RWPE1 (cell line): ENCODE data around the gene C9orf72.

Experiments used
- CTCF ChIA-PET: fragments of 350-600 bp; sonication (Branson Sonifier 250); formaldehyde crosslinking; extraction: SDS; loops from one replicate; lab custom pipeline; 2021; lab: Yijun Ruan, JAX
- POLR2A ChIA-PET: fragments of 400-600 bp; formaldehyde crosslinking; extraction: SDS; loops from one replicate; lab custom pipeline; 2020; ENCODE audit warnings: antibody characterized with exemption; ENCODE audit not compliant: low non-redundant PET; lab: Yijun Ruan, JAX
- DNase-seq: peaks from one replicate; pipeline ENCODE4 v3.0.0; 2012; ENCODE audit warnings: low spot score
- H3K27ac ChIP-seq: fragments of 450-650 bp; 2 replicates; pipeline ENCODE4 v1.5.1; 2017
- TF ChIP-seq, protein P1 (sequence below): fragments of 450-650 bp; conservative IDR thresholded peaks from 2 replicates; pipeline ENCODE4 v1.5.1; 2017; ENCODE audit warnings: low read depth, mild to moderate bottlenecking

C9orf72 gene

DNA sequence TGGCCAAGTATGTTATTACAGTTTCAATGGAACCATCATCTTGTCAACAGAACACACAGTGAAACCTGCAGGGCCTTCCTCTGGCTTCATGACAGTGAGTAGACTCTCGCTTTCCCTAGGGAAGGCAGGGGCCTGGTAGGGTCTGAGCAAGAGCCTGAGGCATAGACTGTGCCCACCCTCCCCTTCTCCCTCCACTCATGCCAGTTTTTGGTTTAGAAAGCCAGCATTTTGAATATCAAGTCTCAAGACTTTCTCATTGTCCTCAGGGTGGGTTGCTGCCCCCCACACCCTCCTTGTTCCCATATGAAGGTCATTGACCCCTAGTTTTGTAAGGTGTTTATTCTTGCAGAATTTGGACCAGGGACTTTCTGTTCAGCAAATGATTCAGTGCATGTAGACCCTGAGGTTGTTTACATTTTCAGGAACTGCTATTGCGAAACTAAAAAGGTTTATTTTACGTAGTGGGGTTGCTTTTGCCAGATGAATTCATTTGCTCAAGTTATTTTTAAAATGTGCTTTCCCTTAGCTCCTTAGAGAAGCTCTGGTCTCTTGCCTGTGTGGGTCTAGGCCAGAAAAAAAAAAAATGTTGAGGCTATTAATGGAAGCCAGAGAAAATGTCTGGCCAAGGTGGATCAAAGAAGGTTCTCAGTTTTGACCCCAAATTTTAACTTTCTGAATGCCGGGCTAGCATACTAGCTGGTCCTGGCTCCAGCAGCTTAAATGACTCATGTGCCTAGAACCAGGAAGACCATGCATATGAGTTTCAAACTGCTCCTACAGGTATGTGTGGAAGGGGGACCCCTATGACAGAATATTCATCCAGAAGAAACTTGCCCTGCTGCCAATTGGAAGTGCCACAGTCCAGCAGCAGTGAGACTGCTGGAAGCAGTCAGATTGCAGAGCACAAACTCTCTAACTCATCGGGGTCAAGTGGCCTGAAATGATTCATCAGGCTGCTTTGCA, 33.5 kb downstream of the C9orf72 start:
- no peak for DNase-seq
- peak overlapping the region; percentile 66 for H3K27ac ChIP-seq
- CTCF ChIA-PET = interaction anchor here (0.6 to 0.7 kb wide), 2 partner anchors 284 to 862 kb away, joined by 5 to 6 read pairs; no protein-coding TSS in a partner anchor
- TF ChIP-seq, protein P1, sequence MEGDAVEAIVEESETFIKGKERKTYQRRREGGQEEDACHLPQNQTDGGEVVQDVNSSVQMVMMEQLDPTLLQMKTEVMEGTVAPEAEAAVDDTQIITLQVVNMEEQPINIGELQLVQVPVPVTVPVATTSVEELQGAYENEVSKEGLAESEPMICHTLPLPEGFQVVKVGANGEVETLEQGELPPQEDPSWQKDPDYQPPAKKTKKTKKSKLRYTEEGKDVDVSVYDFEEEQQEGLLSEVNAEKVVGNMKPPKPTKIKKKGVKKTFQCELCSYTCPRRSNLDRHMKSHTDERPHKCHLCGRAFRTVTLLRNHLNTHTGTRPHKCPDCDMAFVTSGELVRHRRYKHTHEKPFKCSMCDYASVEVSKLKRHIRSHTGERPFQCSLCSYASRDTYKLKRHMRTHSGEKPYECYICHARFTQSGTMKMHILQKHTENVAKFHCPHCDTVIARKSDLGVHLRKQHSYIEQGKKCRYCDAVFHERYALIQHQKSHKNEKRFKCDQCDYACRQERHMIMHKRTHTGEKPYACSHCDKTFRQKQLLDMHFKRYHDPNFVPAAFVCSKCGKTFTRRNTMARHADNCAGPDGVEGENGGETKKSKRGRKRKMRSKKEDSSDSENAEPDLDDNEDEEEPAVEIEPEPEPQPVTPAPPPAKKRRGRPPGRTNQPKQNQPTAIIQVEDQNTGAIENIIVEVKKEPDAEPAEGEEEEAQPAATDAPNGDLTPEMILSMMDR = no peak
- POLR2A ChIA-PET = no interaction called here

DNA sequence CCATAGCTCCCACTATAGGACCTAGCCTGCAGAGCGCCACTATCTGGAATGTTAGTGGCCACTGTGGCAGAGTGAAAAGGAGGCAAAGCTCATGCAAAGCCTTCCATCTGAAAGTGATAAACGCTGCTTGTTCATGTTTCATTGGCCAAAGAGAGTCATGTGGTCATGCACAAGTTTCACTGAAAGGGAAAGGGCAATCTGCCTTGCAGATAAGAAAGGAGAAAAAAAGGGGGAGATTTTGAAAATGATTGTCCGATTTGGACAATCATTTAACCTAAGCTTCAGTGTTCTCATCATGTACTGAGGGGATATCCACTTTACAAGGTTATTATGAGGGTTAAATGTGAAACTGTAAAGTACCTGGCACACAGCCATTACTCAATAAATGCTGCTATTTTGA, 34.6 kb downstream of the C9orf72 start:
- DNase-seq = no peak
- TF ChIP-seq, protein P1 = no peak
- no peak overlapping the region for H3K27ac ChIP-seq
- CTCF ChIA-PET = no interaction called here
- POLR2A ChIA-PET = no interaction called here

DNA sequence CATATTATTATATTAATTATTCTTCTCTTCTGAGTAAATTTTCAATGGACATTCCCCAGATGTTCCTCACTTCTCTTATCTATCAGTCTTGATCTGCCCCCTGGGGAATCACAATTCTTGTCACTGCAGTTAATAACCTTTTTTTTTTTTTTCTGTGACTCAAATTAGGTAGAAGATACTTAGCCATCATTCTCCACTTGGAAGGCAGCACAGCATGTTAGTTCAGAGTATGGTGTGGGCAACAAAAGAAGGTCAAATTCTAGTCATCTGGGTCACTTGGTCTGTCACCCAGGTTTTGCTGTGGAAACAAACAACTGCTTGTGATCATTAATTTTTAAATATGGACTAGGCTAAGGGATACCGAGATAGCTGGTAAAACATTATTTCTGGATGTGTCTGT, 35.5 kb downstream of the C9orf72 start:
- no peak for DNase-seq
- TF ChIP-seq, protein P1 = no peak
- no peak overlapping the region for H3K27ac ChIP-seq
- POLR2A ChIA-PET = no interaction called here
- CTCF ChIA-PET = interaction anchor here (0.6 kb wide), 1 partner anchor 11 kb away, joined by 3 read pairs; no protein-coding TSS in a partner anchor

DNA sequence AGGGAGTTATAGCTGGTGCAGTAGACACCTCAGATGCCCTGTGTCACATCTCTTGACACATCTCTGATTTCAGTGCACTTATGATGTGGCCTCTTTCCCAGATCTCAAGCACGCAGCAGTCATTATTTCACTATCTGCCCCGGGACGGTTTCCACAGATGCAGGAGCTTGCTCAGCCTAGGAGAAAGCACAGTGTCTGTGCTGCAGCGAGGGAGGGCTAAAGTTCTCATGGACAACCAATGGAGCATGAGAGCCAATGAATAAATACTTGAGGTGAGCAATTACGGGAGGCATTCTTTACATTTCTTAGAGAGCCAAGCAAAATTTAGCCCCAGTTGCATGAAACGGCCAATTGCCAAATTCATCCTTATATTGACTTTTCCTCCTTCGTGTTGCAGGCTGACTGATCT, 36.2 kb downstream of the C9orf72 start:
- ChIA-PET POLR2A (no interaction called here), CTCF (interaction anchor here (0.6 kb wide), 1 partner anchor 12 kb away, joined by 3 read pairs; no protein-coding TSS in a partner anchor)
- no peak for DNase-seq
- TF ChIP-seq, protein P1 = no peak
- H3K27ac ChIP-seq = no peak overlapping the region

DNA sequence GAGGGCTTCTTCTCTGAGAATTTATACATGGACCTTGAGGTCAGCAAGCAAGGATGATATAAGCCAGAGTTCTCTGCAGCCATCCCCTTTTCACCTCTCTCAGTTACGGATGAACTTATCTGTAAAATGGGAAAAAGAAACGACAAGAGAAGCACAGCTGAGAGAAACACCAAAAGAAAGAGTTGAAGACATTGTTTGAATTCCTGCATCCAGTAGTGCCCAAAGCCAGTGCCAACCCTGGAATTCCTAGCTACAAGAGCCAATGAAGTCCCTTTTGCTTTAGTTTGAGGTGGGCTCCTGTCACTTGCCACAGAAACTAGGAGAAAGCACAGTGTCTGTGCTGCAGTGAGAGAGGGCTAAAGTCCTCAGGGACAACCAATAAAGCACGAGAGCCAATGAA, 37.1 kb downstream of the C9orf72 start:
- TF ChIP-seq, protein P1 = no peak
- ChIA-PET POLR2A (no interaction called here), CTCF (interaction anchor here (0.5 to 0.6 kb wide), 3 partner anchors 17 to 264 kb away, joined by 3 read pairs; no protein-coding TSS in a partner anchor)

DNA sequence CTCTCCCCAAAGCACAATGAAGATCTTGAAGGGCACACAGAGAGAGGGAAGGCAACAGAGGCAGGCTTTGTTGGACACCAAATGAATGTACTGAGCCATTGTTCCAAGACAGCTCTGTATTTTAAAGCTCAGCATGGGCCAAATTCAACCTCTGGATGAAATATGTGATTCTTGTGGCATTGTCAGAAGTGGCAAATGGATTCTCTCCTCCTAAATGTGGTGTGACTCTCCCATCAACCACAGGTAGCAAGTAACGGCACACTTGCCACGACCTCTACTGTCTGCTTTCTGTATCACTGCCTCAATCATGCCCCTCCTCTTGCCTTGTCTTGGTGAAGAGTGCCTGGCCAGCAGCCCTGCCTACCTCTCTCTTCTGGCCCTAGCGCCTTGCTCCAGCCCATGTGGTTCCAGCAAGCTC, 37.6 kb downstream of the C9orf72 start:
- H3K27ac ChIP-seq = no peak overlapping the region
- ChIA-PET POLR2A (no interaction called here), CTCF (interaction anchor here (0.6 kb wide), 1 partner anchor 45 kb away, joined by 3 read pairs; no protein-coding TSS in a partner anchor)
- TF ChIP-seq, protein P1 = no peak
- no peak for DNase-seq

More for the DNA sequence above, 37.1 kb downstream of the C9orf72 start:
- H3K27ac ChIP-seq = no peak overlapping the region
- DNase-seq = no peak
